Esophagus muscularis mucosa (tissue), 4 donors: ENCODE data around the gene ADAMTS7.

Experiments
- CTCF ChIP-seq, 3 experiments: fragments of 200-600 bp in 2 of 3; fragments of 450-650 bp in 1 of 3; sonication (generic) in 2 of 3; IDR thresholded peaks; one replicate each; pipeline ENCODE4 v1.5.1; 2017 to 2019; ENCODE audit warnings: antibody characterized with exemption in 3 of 3, mild to moderate bottlenecking in 2 of 3, moderate library complexity in 1 of 3
- EP300 ChIP-seq: sonication (generic); formaldehyde crosslinking; IDR thresholded peaks from one replicate; pipeline ENCODE4 v1.6.1; 2017; ENCODE audit warnings: antibody characterized with exemption
- POLR2A ChIP-seq: fragments of 450-650 bp; IDR thresholded peaks from one replicate; pipeline ENCODE4 v1.6.1; 2017; ENCODE audit warnings: antibody characterized with exemption, moderate library complexity, mild to moderate bottlenecking, low read depth
- POLR2AphosphoS5 ChIP-seq, 2 donors: sonication (generic); formaldehyde crosslinking; IDR thresholded peaks; one replicate each; pipeline ENCODE4 v1.6.1; 2017; ENCODE audit warnings: antibody characterized with exemption in 2 of 2

- TF ChIP-seq CTCF (IDR thresholded peaks at IDR 0.05) (no peak), POLR2A (no peak), POLR2AphosphoS5 (IDR thresholded peaks at IDR 0.05) (no peak), EP300 (no peak)
These were observed 3.9 kb downstream of the ADAMTS7 start for GRCh38 chr15:78807359-78807758.
